Breast epithelium (tissue), 4 donors: ENCODE measurements around the gene CEP112. TPM values are rescaled to one million over a fixed set of nuclear protein-coding genes. Genes with fewer than 3 reads are reported as not detected.

ENCODE experiments used
- DNase-seq, 2 donors: peaks; one replicate each; pipeline ENCODE4 v3.0.0-alpha.2; 2019; ENCODE audit warnings: low spot score in 2 of 2
- H3K27ac ChIP-seq, 2 donors: fragments of 200-600 bp; sonication (generic) in 1 of 2; one replicate each; pipeline ENCODE4 v1.5.1; 2016 to 2019; ENCODE audit warnings: mild to moderate bottlenecking in 1 of 2
- H3K27me3 ChIP-seq, 2 donors: fragments of 200-600 bp; sonication (generic) in 1 of 2; one replicate each; pipeline versions ENCODE4 v1.5.1 to v1.6.0; 2017 to 2019; ENCODE audit warnings: control low read depth in 1 of 2, mild to moderate bottlenecking in 1 of 2
- H3K36me3 ChIP-seq: fragments of 200-600 bp; one replicate; pipeline ENCODE4 v1.5.1; 2019
- H3K4me1 ChIP-seq, 2 donors: fragments of 200-600 bp; sonication (generic); one replicate each; pipeline ENCODE4 v1.5.1; 2016 to 2019; ENCODE audit warnings: control low read depth in 1 of 2
- H3K4me3 ChIP-seq, 3 donors: fragments of 200-600 bp; sonication (generic); 1 replicate in 2 of 3; 2 replicates in 1 of 3; pipeline ENCODE4 v1.5.1; 2016 to 2019; ENCODE audit warnings: mild to moderate bottlenecking in 3 of 3, moderate library complexity in 2 of 3
- H3K9me3 ChIP-seq, 2 donors: fragments of 200-600 bp; sonication (generic) in 1 of 2; one replicate each; pipeline ENCODE4 v1.5.1; 2016 to 2019; ENCODE audit warnings: control low read depth in 1 of 2
- CTCF ChIP-seq, 3 donors: fragments of 450-650 bp; IDR thresholded peaks; one replicate each; pipeline ENCODE4 v1.5.1; 2016 to 2017; ENCODE audit warnings: antibody characterized with exemption in 3 of 3, mild to moderate bottlenecking in 3 of 3, moderate library complexity in 3 of 3
- POLR2A ChIP-seq: fragments of 450-650 bp; IDR thresholded peaks from one replicate; pipeline ENCODE4 v1.6.1; 2016; ENCODE audit warnings: antibody characterized with exemption, mild to moderate bottlenecking, moderate library complexity
- POLR2AphosphoS5 ChIP-seq, 3 donors: sonication (generic); formaldehyde crosslinking; IDR thresholded peaks; one replicate each; pipeline ENCODE4 v1.6.1; 2017; ENCODE audit warnings: antibody characterized with exemption in 3 of 3
- intact Hi-C: fragments of 100-400 bp; cut with DNase I; formaldehyde crosslinking; loops from one replicate; pipeline ENCODE4 v1.15.1; 2023; ENCODE audit warnings: low total_unique reads
- total RNA-seq, 3 donors: library from RNA; depleted of rRNA; stranded (reverse); fragments of >200 nt; gene quantifications; one replicate each; pipeline ENCODE4 v1.1.0, GENCODE V29; 2016

The CEP112 gene
- total RNA-seq, 3 donors from 2014 or later, result 12.9 to 27.2 (median 18.0) TPM

- Histone ChIP-seq H3K27me3 (no peaks in the 10 kb centered on the region), H3K4me1 (no peaks in the 10 kb centered on the region), H3K36me3 (no peaks in the 10 kb centered on the region), H3K9me3 (no peaks in the 10 kb centered on the region), H3K27ac (no peak overlapping the region), H3K4me3 (no peak overlapping the region)
- TF ChIP-seq POLR2A (no peak), POLR2AphosphoS5 (IDR thresholded peaks at IDR 0.05) (no peak), CTCF (IDR thresholded peaks at IDR 0.05) (no peak)
- intact Hi-C loops, result no loop called here
- no peak for DNase-seq
Measured at GRCh38 chr17:65853816-65854215, 338.1 kb downstream of the CEP112 start.

GRCh38 chr17:65852911-65853310 is 339.0 kb downstream of the CEP112 start:
- H3K36me3 ChIP-seq, result no peaks in the 10 kb centered on the region
- no peaks in the 10 kb centered on the region for H3K4me1 ChIP-seq
- DNase-seq, result no peak
- H3K9me3 ChIP-seq, result no peaks in the 10 kb centered on the region
- no peak overlapping the region for H3K27ac ChIP-seq
- intact Hi-C loops, result no loop called here
- H3K27me3 ChIP-seq, result no peaks in the 10 kb centered on the region
- TF ChIP-seq POLR2AphosphoS5 (IDR thresholded peaks at IDR 0.05), result no peak
- no peak for TF ChIP-seq CTCF (IDR thresholded peaks at IDR 0.05)
- TF ChIP-seq POLR2A, result no peak
- H3K4me3 ChIP-seq, result no peak overlapping the region

GRCh38 chr17:65851965-65852736 is 339.8 kb downstream of the CEP112 start:
- TF ChIP-seq POLR2A, result no peak
- TF ChIP-seq CTCF (IDR thresholded peaks at IDR 0.05), result no peak
- TF ChIP-seq POLR2AphosphoS5 (IDR thresholded peaks at IDR 0.05), result no peak
- no peaks in the 10 kb centered on the region for H3K27me3 ChIP-seq
- no peaks in the 10 kb centered on the region for H3K4me1 ChIP-seq
- no peak overlapping the region for H3K4me3 ChIP-seq
- H3K36me3 ChIP-seq, result no peaks in the 10 kb centered on the region
- no peak overlapping the region for H3K27ac ChIP-seq
- no peaks in the 10 kb centered on the region for H3K9me3 ChIP-seq
- no peak for DNase-seq
- intact Hi-C loops, result no loop called here

- H3K4me3 ChIP-seq, result no peak overlapping the region
- DNase-seq, result no peak
- H3K4me1 ChIP-seq, result no peaks in the 10 kb centered on the region
- H3K9me3 ChIP-seq, result no peaks in the 10 kb centered on the region
- intact Hi-C loops, result no loop called here
- no peak for TF ChIP-seq POLR2AphosphoS5 (IDR thresholded peaks at IDR 0.05)
- TF ChIP-seq CTCF (IDR thresholded peaks at IDR 0.05), result no peak
- no peak for TF ChIP-seq POLR2A
- H3K27me3 ChIP-seq, result no peaks in the 10 kb centered on the region
- no peaks in the 10 kb centered on the region for H3K36me3 ChIP-seq
- H3K27ac ChIP-seq, result no peak overlapping the region
Measured at GRCh38 chr17:65850486-65850885, 341.4 kb downstream of the CEP112 start.

GRCh38 chr17:65848751-65849150 is 343.2 kb downstream of the CEP112 start:
- H3K9me3 ChIP-seq, result no peaks in the 10 kb centered on the region
- no peak overlapping the region for H3K27ac ChIP-seq
- no peaks in the 10 kb centered on the region for H3K4me1 ChIP-seq
- no peak overlapping the region for H3K4me3 ChIP-seq
- TF ChIP-seq POLR2AphosphoS5 (IDR thresholded peaks at IDR 0.05) (no peak), POLR2A (no peak), CTCF (IDR thresholded peaks at IDR 0.05) (no peak)
- intact Hi-C loops, result no loop called here
- no peaks in the 10 kb centered on the region for H3K27me3 ChIP-seq
- no peak for DNase-seq
- no peaks in the 10 kb centered on the region for H3K36me3 ChIP-seq
